ENCODE data around the gene ENAH.

- TF ChIP-seq GABPA (IDR thresholded peaks at IDR 0.05; ENCODE audit: low read depth) (no peak), RCOR1 (IDR thresholded peaks at IDR 0.05; ENCODE audit: low read length) (no peak), USF1 (IDR thresholded peaks at IDR 0.05; ENCODE audit: borderline replicate concordance, low read depth) (no peak), IRF3 (IDR thresholded peaks at IDR 0.05; ENCODE audit: low read depth, low read length) (no peak), CTCF (IDR thresholded peaks at IDR 0.05) (no peak), REST (IDR thresholded peaks at IDR 0.05; ENCODE audit: low read depth, low read length) (no peak), SMC3 (IDR thresholded peaks at IDR 0.05; ENCODE audit: low read depth, low read length) (no peak), TAF1 (IDR thresholded peaks at IDR 0.05; ENCODE audit: borderline replicate concordance, low read depth, low read length) (no peak), RFX5 (IDR thresholded peaks at IDR 0.05; ENCODE audit: low read length) (no peak), POLR2AphosphoS5 (IDR thresholded peaks at IDR 0.05; ENCODE audit: low read depth, low read length) (no peak), MAX (IDR thresholded peaks at IDR 0.05; ENCODE audit: low read depth) (no peak)
Observed at GRCh38 chr1:225511828-225512381, 141.0 kb downstream of the ENAH start.
